ENCODE measurements around the gene GNG11. TPM values are rescaled to one million over a fixed set of nuclear protein-coding genes. Genes with fewer than 3 reads are reported as not detected.
"Not testable (repeated sequence)": the region's sequence is repeated elsewhere in the genome, so short reads cannot be mapped to it uniquely, and the experiment has no call there.

GNG11 gene
- total RNA-seq, 1 experiment from 2014 or later = 1.9 TPM

GRCh38 chr7:93895859-93896600 is 25.5 kb upstream of the GNG11 start:
- no peak overlapping the region for H3K4me3 ChIP-seq (ENCODE audit: insufficient read depth, low read depth, low read length)
- DNase-seq = no peak
- H3K36me3 ChIP-seq (replicated peaks; ENCODE audit: control insufficient read depth, insufficient read depth, low read length) = no peaks in the 10 kb centered on the region
- H3K27me3 ChIP-seq (ENCODE audit: control insufficient read depth, insufficient read depth, low read length) = no peaks in the 10 kb centered on the region; the same call in 1 of the 2 replicates

DNA sequence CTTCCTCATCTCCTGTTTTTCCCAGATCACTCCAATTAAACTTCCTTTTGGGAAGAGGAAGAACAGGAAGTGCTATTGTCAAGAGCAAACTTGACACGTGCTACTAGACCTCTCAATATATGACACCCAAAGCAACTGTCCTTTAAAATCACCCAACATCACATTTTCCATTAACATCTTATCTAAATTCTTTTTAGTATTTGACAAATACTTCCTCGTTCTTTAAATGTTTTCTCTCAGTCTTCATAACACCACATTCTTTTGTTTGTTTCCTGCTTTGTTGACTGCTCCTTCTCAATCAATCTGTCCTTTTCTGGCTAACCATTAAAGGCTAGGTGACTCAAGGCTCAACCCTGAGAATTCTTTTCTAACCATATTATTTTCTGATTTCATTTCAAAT is 23.9 kb upstream of the GNG11 start:
- Histone ChIP-seq H3K27me3 (ENCODE audit: control insufficient read depth, insufficient read depth, low read length) (no peaks in the 10 kb centered on the region; the same call in 1 of the 2 replicates), H3K4me3 (ENCODE audit: insufficient read depth, low read depth, low read length) (no peak overlapping the region), H3K36me3 (replicated peaks; ENCODE audit: control insufficient read depth, insufficient read depth, low read length) (no peaks in the 10 kb centered on the region)
- DNase-seq = no peak

DNA sequence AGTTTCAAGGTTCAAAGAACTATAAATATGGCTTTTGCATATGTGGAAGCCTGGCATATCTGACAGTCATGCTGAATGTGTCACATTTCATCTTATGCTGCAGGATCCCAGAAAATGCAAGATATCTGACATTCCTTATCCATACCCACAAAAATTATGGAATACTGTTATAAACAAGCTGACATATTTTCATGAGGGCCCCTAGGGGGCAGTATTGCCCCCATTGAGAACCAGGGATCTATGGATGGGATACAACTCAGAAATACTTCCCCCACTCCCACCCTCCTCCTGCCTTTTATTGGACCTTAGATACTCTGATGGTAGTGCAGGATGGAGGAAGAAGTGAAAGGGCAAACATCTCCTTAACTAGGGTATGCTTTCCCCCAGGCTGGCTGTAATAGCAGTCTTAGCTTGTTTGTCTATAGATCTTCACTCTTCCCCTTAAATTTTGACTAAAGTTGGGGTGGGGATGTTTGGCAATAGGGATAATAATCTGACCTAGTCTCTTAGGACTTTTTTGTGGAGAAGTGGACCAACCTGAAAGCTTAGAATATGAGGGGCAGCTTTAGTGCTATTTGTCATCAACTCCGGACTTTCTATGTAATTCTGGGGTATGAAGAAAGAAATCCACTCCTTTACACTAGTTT is 18.6 kb upstream of the GNG11 start:
- peak; percentile 34 for DNase-seq
- Histone ChIP-seq H3K27me3 (ENCODE audit: control insufficient read depth, insufficient read depth, low read length) (no peaks in the 10 kb centered on the region; the same call in 1 of the 2 replicates), H3K4me3 (ENCODE audit: insufficient read depth, low read depth, low read length) (no peak overlapping the region), H3K36me3 (replicated peaks; ENCODE audit: control insufficient read depth, insufficient read depth, low read length) (no peaks in the 10 kb centered on the region)

DNA sequence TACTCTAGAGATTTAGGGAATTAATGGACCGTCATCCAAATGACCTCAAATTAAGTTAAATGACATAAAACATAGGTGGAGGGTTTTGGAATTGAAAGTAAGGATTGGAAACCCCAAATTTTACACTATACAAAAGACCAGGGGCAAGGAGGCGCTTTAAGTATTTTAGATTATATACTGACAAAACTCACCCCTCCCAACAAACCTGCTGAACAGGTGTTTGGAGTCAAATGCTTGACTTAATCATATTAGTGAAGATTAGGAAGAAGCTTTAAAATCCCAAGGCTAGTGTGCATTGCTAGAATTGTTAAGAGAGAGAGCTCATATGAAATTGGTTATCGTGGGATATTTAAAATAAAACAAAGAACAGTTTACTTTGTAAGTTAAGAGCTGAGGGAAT is 15.3 kb upstream of the GNG11 start, which contains the start of gene GNGT1:
Gene GNGT1 (plus strand): TSS at position 301 of the 400 bp plus-strand sequence. CDS start 180 bp downstream, outside the sequence.
- H3K36me3 ChIP-seq (replicated peaks; ENCODE audit: control insufficient read depth, insufficient read depth, low read length) = no peaks in the 10 kb centered on the region
- DNase-seq = no peak
- no peaks in the 10 kb centered on the region for H3K27me3 ChIP-seq (ENCODE audit: control insufficient read depth, insufficient read depth, low read length)
- H3K4me3 ChIP-seq (ENCODE audit: insufficient read depth, low read depth, low read length) = no peak within 1 kb of the TSS

DNA sequence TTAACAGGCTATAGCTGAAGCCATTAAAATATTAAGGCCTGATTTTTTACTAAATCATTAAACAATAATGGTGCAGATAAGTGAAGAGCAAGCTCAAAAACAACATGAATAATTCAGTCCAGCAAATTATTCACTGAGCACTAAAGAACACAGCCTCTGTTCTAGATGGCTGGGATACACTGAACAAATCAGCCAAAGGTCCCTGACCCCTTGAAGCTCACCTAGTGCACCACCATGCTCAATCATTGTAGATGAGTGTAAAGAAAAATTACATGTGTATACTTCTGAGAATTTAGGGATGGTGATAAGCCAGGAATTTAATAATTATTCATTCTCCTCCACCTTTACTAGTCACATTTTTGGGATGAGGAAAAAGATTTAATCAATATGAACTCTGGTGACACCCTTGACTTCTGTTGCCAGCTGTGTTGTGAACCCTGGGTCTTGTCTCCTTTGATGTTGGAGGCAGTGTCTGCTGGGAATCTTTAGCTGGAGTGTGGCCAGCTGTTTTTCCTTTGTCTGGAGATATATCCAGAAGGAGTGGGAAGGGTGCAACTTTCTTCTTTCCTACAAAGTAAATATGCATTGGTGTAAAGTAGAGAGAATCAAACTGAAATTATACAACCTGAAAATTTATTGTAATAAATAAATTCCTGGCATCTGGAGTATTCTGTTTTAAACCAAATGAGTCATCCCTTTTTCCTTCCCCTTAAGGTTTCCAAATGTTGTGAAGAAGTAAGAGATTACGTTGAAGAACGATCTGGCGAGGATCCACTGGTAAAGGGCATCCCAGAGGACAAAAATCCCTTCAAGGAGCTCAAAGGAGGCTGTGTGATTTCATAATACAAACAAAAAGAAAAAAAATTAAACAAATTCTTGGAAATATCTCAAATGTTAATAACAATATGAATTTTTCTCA is 11.2 kb upstream of the GNG11 start:
- no peak overlapping the region for H3K4me3 ChIP-seq (ENCODE audit: insufficient read depth, low read depth, low read length)
- H3K36me3 ChIP-seq (replicated peaks; ENCODE audit: control insufficient read depth, insufficient read depth, low read length) = no peaks in the 10 kb centered on the region
- H3K27me3 ChIP-seq (ENCODE audit: control insufficient read depth, insufficient read depth, low read length) = no peaks in the 10 kb centered on the region
- DNase-seq = no peak

DNA sequence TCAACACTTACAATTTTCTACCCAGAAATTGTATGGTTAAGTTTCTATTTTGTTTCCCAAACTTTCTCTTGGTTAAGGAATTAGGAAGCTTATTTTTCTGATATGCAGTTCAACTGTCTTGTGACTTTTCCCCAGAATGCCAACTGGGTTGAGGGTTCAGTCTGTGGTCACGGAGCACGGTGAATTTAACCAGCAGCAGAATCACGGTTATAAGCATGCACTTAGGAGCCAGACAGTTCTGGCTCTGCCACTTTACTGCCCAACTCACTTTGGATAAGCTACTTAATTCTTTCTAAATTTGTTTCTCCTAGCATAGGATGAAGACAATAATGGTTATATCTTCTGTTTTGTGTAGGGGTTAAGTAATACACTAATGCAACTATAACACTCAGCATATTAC is 10.3 kb upstream of the GNG11 start:
- not testable (repeated sequence) for H3K4me3 ChIP-seq (ENCODE audit: insufficient read depth, low read depth, low read length); H3K36me3 ChIP-seq (replicated peaks; ENCODE audit: control insufficient read depth, insufficient read depth, low read length); DNase-seq; H3K27me3 ChIP-seq (ENCODE audit: control insufficient read depth, insufficient read depth, low read length)

DNA sequence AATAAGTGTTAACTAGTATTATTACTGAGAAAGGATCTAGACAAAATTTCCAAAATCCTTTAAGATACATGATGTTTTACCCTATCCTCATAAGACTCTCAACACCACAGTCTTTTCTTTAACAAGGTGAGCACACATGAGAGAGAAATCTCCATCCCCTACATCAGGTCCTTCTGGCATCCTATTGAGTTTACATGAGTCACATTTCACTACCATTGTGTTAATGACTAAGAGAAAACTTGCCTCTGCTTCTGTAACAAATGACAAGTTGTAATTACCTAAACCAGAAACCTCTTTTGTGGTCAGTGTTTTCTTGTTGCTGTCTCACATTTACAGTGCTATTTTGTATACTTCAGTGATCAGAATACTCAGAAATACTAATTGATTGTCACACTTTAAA is 9.9 kb upstream of the GNG11 start:
- H3K36me3 ChIP-seq (replicated peaks; ENCODE audit: control insufficient read depth, insufficient read depth, low read length); H3K4me3 ChIP-seq (ENCODE audit: insufficient read depth, low read depth, low read length); H3K27me3 ChIP-seq (ENCODE audit: control insufficient read depth, insufficient read depth, low read length); DNase-seq: not testable (repeated sequence)

GRCh38 chr7:93913197-93913596 is 8.3 kb upstream of the GNG11 start:
- no peak for DNase-seq
- Histone ChIP-seq H3K27me3 (ENCODE audit: control insufficient read depth, insufficient read depth, low read length) (no peaks in the 10 kb centered on the region), H3K36me3 (replicated peaks; ENCODE audit: control insufficient read depth, insufficient read depth, low read length) (no peaks in the 10 kb centered on the region), H3K4me3 (ENCODE audit: insufficient read depth, low read depth, low read length) (no peak overlapping the region)

DNA sequence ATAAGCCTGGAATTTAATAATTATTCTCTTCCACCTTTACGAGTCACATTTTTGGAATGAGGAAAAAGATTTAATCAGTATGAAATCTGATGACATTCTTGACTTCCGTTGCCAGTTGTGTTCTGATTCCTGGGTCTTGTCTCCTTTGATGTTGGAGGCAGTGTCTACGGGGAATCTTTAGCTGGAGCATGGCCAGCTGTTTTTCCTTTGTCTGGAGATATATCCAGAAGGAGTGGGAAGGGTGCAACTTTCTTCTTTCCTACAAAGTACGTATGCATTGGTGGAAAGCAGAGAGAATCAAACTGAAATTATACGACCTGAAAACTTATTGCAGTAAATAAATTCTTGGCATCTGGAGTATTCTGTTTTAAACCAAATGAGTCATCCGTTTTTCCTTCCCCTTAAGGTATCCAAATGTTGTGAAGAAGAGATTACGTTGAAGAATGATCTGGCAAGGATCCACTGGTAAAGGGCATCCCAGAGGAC is 6.9 kb upstream of the GNG11 start:
- Histone ChIP-seq H3K36me3 (replicated peaks; ENCODE audit: control insufficient read depth, insufficient read depth, low read length) (no peaks in the 10 kb centered on the region), H3K4me3 (ENCODE audit: insufficient read depth, low read depth, low read length) (no peak overlapping the region), H3K27me3 (ENCODE audit: control insufficient read depth, insufficient read depth, low read length) (no peaks in the 10 kb centered on the region)
- no peak for DNase-seq

- DNase-seq; H3K27me3 ChIP-seq (ENCODE audit: control insufficient read depth, insufficient read depth, low read length); H3K4me3 ChIP-seq (ENCODE audit: insufficient read depth, low read depth, low read length); H3K36me3 ChIP-seq (replicated peaks; ENCODE audit: control insufficient read depth, insufficient read depth, low read length): not testable (repeated sequence)
Observed at GRCh38 chr7:93915206-93915842, 6.2 kb upstream of the GNG11 start.

- H3K4me3 ChIP-seq (ENCODE audit: insufficient read depth, low read depth, low read length); H3K27me3 ChIP-seq (ENCODE audit: control insufficient read depth, insufficient read depth, low read length): not testable (repeated sequence)
Observed at GRCh38 chr7:93915888-93916287, 5.6 kb upstream of the GNG11 start.

GRCh38 chr7:93916315-93916714 is 5.2 kb upstream of the GNG11 start:
- not testable (repeated sequence) for DNase-seq; H3K36me3 ChIP-seq (replicated peaks; ENCODE audit: control insufficient read depth, insufficient read depth, low read length); H3K27me3 ChIP-seq (ENCODE audit: control insufficient read depth, insufficient read depth, low read length); H3K4me3 ChIP-seq (ENCODE audit: insufficient read depth, low read depth, low read length)

More at GRCh38 chr7:93915888-93916287, 5.6 kb upstream of the GNG11 start:
- not testable (repeated sequence) for DNase-seq; H3K36me3 ChIP-seq (replicated peaks; ENCODE audit: control insufficient read depth, insufficient read depth, low read length)

DNA sequence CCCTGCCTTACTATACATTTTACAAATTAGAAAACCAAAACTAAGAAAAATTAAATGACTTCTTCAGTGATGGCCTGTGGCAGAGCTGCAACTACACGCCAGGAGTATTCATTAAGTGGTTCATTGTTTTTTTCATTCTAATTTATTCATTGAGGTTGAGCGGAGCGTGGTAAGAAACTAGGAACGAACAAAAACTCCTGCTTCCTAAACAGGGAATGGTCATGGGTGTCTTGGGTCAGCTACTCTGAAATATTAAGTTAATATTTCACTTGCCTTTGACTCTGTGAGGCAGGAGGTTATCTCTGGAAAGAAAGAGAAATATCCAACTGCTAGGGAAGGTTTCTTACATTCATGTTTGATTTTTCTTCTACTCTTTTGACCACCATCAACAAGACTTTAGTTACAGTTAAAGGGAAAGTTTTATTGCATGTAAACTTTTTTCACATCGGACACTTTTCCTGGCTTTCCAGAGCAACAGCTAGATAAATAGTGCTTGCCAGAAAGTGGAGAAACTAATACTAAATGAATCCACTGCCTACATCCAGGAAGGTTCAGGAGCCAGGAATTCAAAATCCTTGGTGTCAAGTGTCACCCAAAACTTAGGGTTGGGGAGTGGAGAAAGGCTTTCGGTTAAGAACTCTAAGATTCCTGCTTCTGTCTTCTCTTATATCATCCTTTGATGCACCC is 896 bp upstream of the GNG11 start:
- H3K27me3 ChIP-seq (ENCODE audit: control insufficient read depth, insufficient read depth, low read length) = no peaks in the 10 kb centered on the region
- DNase-seq = peak; percentile 10
- no peak overlapping the region for H3K4me3 ChIP-seq (ENCODE audit: insufficient read depth, low read depth, low read length)

More for the DNA sequence above, 896 bp upstream of the GNG11 start:
- H3K36me3 ChIP-seq (replicated peaks; ENCODE audit: control insufficient read depth, insufficient read depth, low read length) = no peaks in the 10 kb centered on the region

All from H7 (cell line).